Naive thymus-derived CD4-positive, alpha-beta T cell (primary cell): Measurements from ENCODE around the gene TTC33. TPM values are rescaled to one million over a fixed set of nuclear protein-coding genes. Genes with fewer than 3 reads are reported as not detected.

Experiments
- ATAC-seq: fragments of 150-1000 bp; cut with Tn5 transposase; 2 replicates; pipeline ENCODE4 v1.10.0; 2021; ENCODE audit warnings: mild to moderate bottlenecking, moderate library complexity
- CTCF ChIA-PET: fragments of 350-600 bp; sonication (Branson Sonifier 250); formaldehyde crosslinking; loops from one replicate; lab custom pipeline; 2021; ENCODE audit warnings: antibody characterized with exemption; lab: Charles Lee
- POLR2A ChIA-PET: fragments of 350-600 bp; sonication (Branson Sonifier 250); formaldehyde crosslinking; loops from one replicate; lab custom pipeline; 2021; ENCODE audit warnings: antibody characterized with exemption, inconsistent platforms; lab: Charles Lee
- DNase-seq, 9 donors: peaks; one replicate each; pipeline versions ENCODE4 v3.0.0 to v3.0.0-alpha.2; 2020 to 2022; ENCODE audit warnings: mixed read lengths in 1 of 9
- H3K27ac ChIP-seq: one replicate; pipeline ENCODE4 v1.7.0; 2013; ENCODE audit warnings: mild to moderate bottlenecking, low read depth, low read length, moderate library complexity
- H3K27me3 ChIP-seq, 2 donors: one replicate each; pipeline ENCODE4 v1.7.0; 2013; ENCODE audit warnings: low read length in 2 of 2, mild to moderate bottlenecking in 2 of 2, moderate library complexity in 2 of 2; ENCODE audit not compliant: control insufficient read depth in 2 of 2, insufficient read depth in 2 of 2
- H3K36me3 ChIP-seq, 3 experiments: 1 replicate in 2 of 3; 2 replicates in 1 of 3; pipeline ENCODE4 v1.7.0; 2013; ENCODE audit warnings: low read length in 3 of 3, mild to moderate bottlenecking in 3 of 3, moderate library complexity in 1 of 3; ENCODE audit not compliant: insufficient read depth in 3 of 3, control insufficient read depth in 2 of 3
- H3K4me1 ChIP-seq, 2 donors: one replicate each; pipeline ENCODE4 v1.7.0; 2013; ENCODE audit warnings: low read length in 2 of 2, mild to moderate bottlenecking in 2 of 2, moderate library complexity in 1 of 2; ENCODE audit not compliant: control insufficient read depth in 2 of 2, insufficient read depth in 2 of 2
- H3K4me3 ChIP-seq: 2 replicates; pipeline ENCODE4 v1.7.0; 2013; ENCODE audit warnings: mild to moderate bottlenecking, low read length
- H3K9me3 ChIP-seq, 3 experiments: 1 replicate in 2 of 3; 2 replicates in 1 of 3; pipeline ENCODE4 v1.7.0; 2013; ENCODE audit warnings: low read length in 3 of 3; ENCODE audit not compliant: control insufficient read depth in 2 of 3
- H3K27ac Mint-ChIP-seq, 9 donors: one replicate each; pipeline ENCODE4 v1.8.0; 2020 to 2022; ENCODE audit warnings: mixed read lengths in 9 of 9, mild to moderate bottlenecking in 8 of 9, moderate library complexity in 5 of 9, inconsistent platforms in 2 of 9
- H3K27me3 Mint-ChIP-seq, 5 donors: one replicate each; pipeline ENCODE4 v1.8.0; 2021 to 2022; ENCODE audit warnings: mixed read lengths in 5 of 5, mild to moderate bottlenecking in 1 of 5
- H3K36me3 Mint-ChIP-seq, 5 donors: one replicate each; pipeline ENCODE4 v1.8.0; 2020 to 2022; ENCODE audit warnings: mixed read lengths in 5 of 5, mild to moderate bottlenecking in 3 of 5, inconsistent platforms in 1 of 5
- H3K4me1 Mint-ChIP-seq, 7 donors: one replicate each; pipeline ENCODE4 v1.8.0; 2020 to 2022; ENCODE audit warnings: mixed read lengths in 7 of 7, mild to moderate bottlenecking in 3 of 7, inconsistent platforms in 1 of 7
- H3K4me3 Mint-ChIP-seq, 10 donors: one replicate each; pipeline ENCODE4 v1.8.0; 2020 to 2022; ENCODE audit warnings: mild to moderate bottlenecking in 10 of 10, mixed read lengths in 10 of 10, moderate library complexity in 6 of 10, inconsistent platforms in 2 of 10
- H3K9me3 Mint-ChIP-seq, 11 donors: one replicate each; pipeline ENCODE4 v1.8.0; 2020 to 2022; ENCODE audit warnings: mixed read lengths in 11 of 11, mild to moderate bottlenecking in 4 of 11, inconsistent platforms in 1 of 11, moderate library complexity in 1 of 11
- intact Hi-C, 2 donors: fragments of 100-400 bp; cut with micrococcal nuclease; formaldehyde crosslinking; loops; one replicate each; pipeline ENCODE4 v1.15.1; 2023
- polyA plus RNA-seq, 2 donors: library from polyadenylated mRNA; unstranded; fragments of 300-500 nt; fragmentation: Illumina TruSeq; gene quantifications; one replicate each; pipeline ENCODE4 v1.2.3, GENCODE V29; 2021
- total RNA-seq, 6 experiments: library from RNA in 5 of 6; stranded (reverse) in 5 of 6; gene quantifications; 1 replicate in 5 of 6; 2 replicates in 1 of 6; pipeline ENCODE4 v1.2.3 and lab custom pipeline; 2021 to 2026

The TTC33 gene, protein sequence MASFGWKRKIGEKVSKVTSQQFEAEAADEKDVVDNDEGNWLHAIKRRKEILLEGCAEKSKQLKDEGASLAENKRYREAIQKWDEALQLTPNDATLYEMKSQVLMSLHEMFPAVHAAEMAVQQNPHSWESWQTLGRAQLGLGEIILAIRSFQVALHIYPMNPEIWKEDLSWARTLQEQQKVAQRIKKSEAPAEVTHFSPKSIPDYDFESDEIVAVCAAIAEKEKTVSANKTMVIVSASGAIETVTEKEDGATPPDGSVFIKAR
- total RNA-seq: 10 to 100 TPM in 3 of 5 experiments, 1 to 10 TPM in 2; 7.0 to 17.2 (median 14.0) TPM
- polyA plus RNA-seq: 10 to 100 TPM; 13.2 to 19.0 TPM
- 12.9 reads per million, percentile 41 among the genes with 10 or more reads in this experiment for total RNA-seq (lab: John Stamatoyannopoulos, UW)

DNA sequence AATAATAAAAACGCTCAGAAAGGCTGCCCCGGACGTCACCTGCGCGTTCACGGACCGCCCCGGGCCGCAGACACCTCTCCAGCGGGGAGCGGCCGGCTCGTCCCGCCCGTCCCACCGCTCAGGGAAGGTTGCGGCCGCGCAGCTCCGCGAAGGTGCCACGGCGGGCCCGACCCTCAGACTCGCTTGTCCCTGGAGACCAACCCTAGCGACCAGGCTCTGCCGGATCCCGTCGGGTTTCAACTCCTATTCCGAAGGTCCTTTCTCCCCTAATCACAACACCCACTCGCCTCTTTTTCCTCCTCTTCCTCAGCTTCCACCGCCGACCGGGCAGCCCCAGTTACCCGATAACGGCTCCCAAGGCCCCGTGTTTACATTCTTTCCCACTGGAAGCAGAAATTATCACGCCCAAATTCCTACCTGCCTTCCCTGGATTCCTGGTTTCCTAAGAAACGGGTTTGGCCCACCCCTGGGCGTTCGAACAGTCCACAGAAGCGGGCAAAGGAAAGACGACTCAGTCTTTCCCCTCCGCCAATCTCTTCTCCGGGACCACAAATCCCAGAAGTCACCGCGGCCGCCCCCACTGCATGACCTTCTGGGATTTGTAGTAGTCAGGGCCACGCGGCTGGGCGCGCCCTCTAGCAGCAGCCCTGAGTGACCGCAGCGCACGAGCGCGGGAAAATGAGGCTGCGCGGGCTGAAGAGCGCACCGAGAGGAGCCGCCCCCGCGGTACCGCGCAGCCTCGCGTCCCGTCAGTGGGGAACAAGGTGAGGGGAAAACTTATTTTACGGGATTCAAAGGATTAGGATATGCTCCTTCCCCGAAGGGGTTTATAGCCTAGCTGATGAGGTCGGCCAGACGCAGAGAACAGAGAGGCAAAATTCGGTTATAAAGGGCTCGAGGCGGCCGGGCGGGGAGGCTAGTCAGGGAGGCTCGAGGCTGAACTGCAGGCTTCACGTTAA, at the start of gene TTC33:
TSS of gene TTC33 (minus strand) at position 555 of the 959 bp plus-strand sequence. CDS start 8,943 bp downstream, outside the sequence.
- no peaks in the 10 kb centered on the region for H3K9me3 ChIP-seq
- peaks cover 9 to 11% of the 10 kb centered on the region in 2 donors for H3K4me1 ChIP-seq
- H3K27ac Mint-ChIP-seq: peak within 1 kb of the TSS in 1 of 9 donors; percentile 32
- ATAC-seq (peak; percentile 95), DNase-seq (peak; percentile 84 to 95 (median 91))
- H3K36me3 Mint-ChIP-seq: peaks cover 0 to 19% (median 13%) of the 10 kb centered on the region in 5 donors
- ChIA-PET CTCF (interaction anchor here (0.7 kb wide), 2 partner anchors 77 to 349 kb away, joined by 3 read pairs; no protein-coding TSS in a partner anchor), POLR2A (interaction anchor here (0.8 to 2.0 kb wide), 2 partner anchors 78 to 1869 kb away, joined by 4 to 11 read pairs; no protein-coding TSS in a partner anchor)
- no peaks in the 10 kb centered on the region for H3K27me3 ChIP-seq
- H3K9me3 Mint-ChIP-seq: no peaks in the 10 kb centered on the region
- H3K27ac ChIP-seq: peak within 1 kb of the TSS; percentile 89
- no peaks in the 10 kb centered on the region for H3K27me3 Mint-ChIP-seq
- H3K4me3 Mint-ChIP-seq: no peak within 1 kb of the TSS
- peak within 1 kb of the TSS; percentile 95 for H3K4me3 ChIP-seq
- H3K36me3 ChIP-seq: peaks cover 0 to 6% (median 0%) of the 10 kb centered on the region in 3 experiments
- peaks cover 0 to 34% (median 17%) of the 10 kb centered on the region in 7 donors for H3K4me1 Mint-ChIP-seq
- intact Hi-C loops: loop anchor here (1.0 to 10.0 kb wide), 14 partner anchors 19 to 1541 kb away; partner anchors contain the start of genes FYB1 (in 2 of the 2), PRKAA1 (in 2 of the 2), PTGER4 (in 2 of the 2) and RPL37 (in 2 of the 2)

- intact Hi-C loops: no loop called here
- Mint-ChIP-seq H3K9me3 (no peaks in the 10 kb centered on the region), H3K27me3 (peaks cover 0 to 19% (median 0%) of the 10 kb centered on the region in 5 donors), H3K4me1 (peaks cover 1 to 18% (median 12%) of the 10 kb centered on the region in 7 donors), H3K36me3 (no peaks in the 10 kb centered on the region), H3K27ac (no peak overlapping the region), H3K4me3 (peak overlapping the region in 1 of 10 donors; percentile 6)
- ATAC-seq (no peak), DNase-seq (no peak)
- ChIA-PET CTCF (no interaction called here), POLR2A (interaction anchor here (0.6 to 1.1 kb wide), 4 partner anchors 9 to 50 kb away, joined by 3 to 4 read pairs (median 4); partner anchors contain the start of gene RPL37)
- Histone ChIP-seq H3K36me3 (no peaks in the 10 kb centered on the region), H3K27ac (no peak overlapping the region), H3K4me1 (peaks cover 1 to 12% of the 10 kb centered on the region in 2 donors), H3K4me3 (no peak overlapping the region), H3K27me3 (no peaks in the 10 kb centered on the region), H3K9me3 (no peaks in the 10 kb centered on the region)
These were observed 46.2 kb upstream of the TTC33 start for GRCh38 chr5:40801771-40802562.

DNA sequence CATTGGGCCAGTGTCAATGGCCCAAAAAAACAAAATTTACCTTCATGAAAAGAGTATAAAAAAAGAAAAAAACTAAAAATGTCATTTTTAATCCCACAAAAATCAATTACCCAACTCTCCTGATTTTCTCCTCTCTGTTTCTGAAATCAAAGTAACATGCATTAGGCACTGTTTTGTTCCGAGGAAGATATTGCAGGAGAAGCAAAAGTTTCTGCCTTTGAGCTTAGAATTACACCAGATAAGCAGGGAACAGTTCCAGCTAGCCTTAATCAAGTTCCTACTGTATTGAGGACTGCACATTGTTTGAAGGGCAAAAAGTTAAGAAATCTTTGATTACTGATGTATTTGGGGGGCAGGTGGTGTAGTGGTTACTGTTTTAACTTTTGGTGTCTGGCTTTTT, 43.5 kb upstream of the TTC33 start:
- no peaks in the 10 kb centered on the region for H3K27me3 ChIP-seq
- CTCF ChIA-PET: interaction anchor here (0.6 to 0.7 kb wide), 2 partner anchors 11 to 36 kb away, joined by 3 read pairs; partner anchors contain the start of gene RPL37
- peak overlapping the region; percentile 86 for H3K27ac ChIP-seq
- peaks cover 0 to 17% (median 0%) of the 10 kb centered on the region in 5 donors for H3K27me3 Mint-ChIP-seq
- H3K27ac Mint-ChIP-seq: peak overlapping the region in 8 of 9 donors; percentile 9 to 96 (median 78)
- no peaks in the 10 kb centered on the region for H3K9me3 ChIP-seq
- H3K4me3 Mint-ChIP-seq: peak overlapping the region in 7 of 10 donors; percentile 89 to 95 (median 94)
- intact Hi-C loops: no loop called here
- peaks cover 0 to 17% (median 0%) of the 10 kb centered on the region in 5 donors for H3K36me3 Mint-ChIP-seq
- ATAC-seq: no peak
- no peak overlapping the region for H3K4me3 ChIP-seq
- H3K36me3 ChIP-seq: no peaks in the 10 kb centered on the region
- DNase-seq: no peak
- H3K4me1 Mint-ChIP-seq: peaks cover 20 to 44% (median 35%) of the 10 kb centered on the region in 7 donors
- H3K4me1 ChIP-seq: peaks cover 10 to 12% of the 10 kb centered on the region in 2 donors
- H3K9me3 Mint-ChIP-seq: no peaks in the 10 kb centered on the region
- POLR2A ChIA-PET: interaction anchor here (0.6 to 1.0 kb wide), 2 partner anchors 29 to 1126 kb away, joined by 3 to 5 read pairs; partner anchors contain the start of gene FBXO4

- no peaks in the 10 kb centered on the region for H3K9me3 ChIP-seq
- no peaks in the 10 kb centered on the region for H3K36me3 ChIP-seq
- peak overlapping the region; percentile 98 for H3K4me3 ChIP-seq
- intact Hi-C loops: loop anchor here (1.0 kb wide), 6 partner anchors 36 to 1126 kb away; partner anchors contain the start of genes RIMOC1 (in 2 of the 2), RPL37 (in 2 of the 2), TTC33 (in 2 of the 2) and FBXO4 (in 1 of the 2)
- peak overlapping the region; percentile 86 to 96 (median 94) for H3K4me3 Mint-ChIP-seq
- DNase-seq: no peak
- H3K4me1 Mint-ChIP-seq: peaks cover 23 to 49% (median 38%) of the 10 kb centered on the region in 7 donors
- H3K9me3 Mint-ChIP-seq: no peaks in the 10 kb centered on the region
- H3K27me3 ChIP-seq: no peaks in the 10 kb centered on the region
- peaks cover 10 to 12% of the 10 kb centered on the region in 2 donors for H3K4me1 ChIP-seq
- ChIA-PET CTCF (interaction anchor here (0.6 to 0.8 kb wide), 3 partner anchors 11 to 78 kb away, joined by 3 read pairs; partner anchors contain the start of gene RPL37), POLR2A (interaction anchor here (0.6 to 1.0 kb wide), 2 partner anchors 30 to 1126 kb away, joined by 3 to 5 read pairs; partner anchors contain the start of gene FBXO4)
- H3K27ac ChIP-seq: peak overlapping the region; percentile 86
- H3K27ac Mint-ChIP-seq: peak overlapping the region; percentile 74 to 96 (median 89)
- peaks cover 0 to 21% (median 0%) of the 10 kb centered on the region in 5 donors for H3K36me3 Mint-ChIP-seq
- peaks cover 0 to 17% (median 0%) of the 10 kb centered on the region in 5 donors for H3K27me3 Mint-ChIP-seq
- no peak for ATAC-seq
These were observed 43.0 kb upstream of the TTC33 start for GRCh38 chr5:40798801-40799210.

DNA sequence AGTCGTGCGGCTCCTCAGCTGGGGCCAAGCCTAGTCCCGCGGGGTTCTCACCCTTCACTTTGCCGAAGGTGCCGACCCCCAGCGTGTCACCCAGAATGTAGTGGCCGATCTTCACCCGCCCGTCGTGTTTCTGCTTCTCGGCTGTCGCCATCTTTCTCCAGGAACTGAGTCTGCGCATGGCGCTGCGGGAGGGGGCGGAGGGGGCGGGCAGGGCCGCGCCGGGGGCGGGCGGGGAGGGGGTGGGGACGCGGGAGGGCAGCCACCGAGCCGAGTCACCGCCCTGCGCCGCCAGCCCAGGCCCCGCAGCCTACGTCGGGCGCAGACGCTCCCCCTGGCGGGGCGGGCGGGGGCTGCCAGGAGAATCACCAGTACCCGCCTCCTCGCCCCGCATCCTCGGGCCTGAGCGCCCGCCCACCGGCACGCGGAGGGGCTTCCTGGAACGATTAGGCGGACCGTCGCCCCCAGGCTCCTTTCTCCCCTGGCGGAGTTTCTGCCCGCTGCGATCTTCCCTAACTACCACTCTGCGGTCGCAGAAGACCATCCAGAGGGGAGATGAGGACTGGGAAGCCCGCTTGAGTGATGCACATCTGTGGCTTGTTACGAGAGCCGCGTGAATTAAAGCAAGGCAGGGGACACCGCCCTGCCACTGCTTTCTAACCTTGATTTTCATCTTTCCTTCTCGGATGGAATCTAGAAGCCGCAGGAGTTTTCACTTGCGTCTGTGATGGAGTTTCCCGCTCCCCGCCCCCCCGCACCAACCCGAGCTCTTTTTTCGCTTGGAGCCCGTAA, 42.4 kb upstream of the TTC33 start, which contains the start of gene PRKAA1:
TSS of gene PRKAA1 (minus strand) at position 363 of the 789 bp plus-strand sequence. CDS start at position 178, 185 bp downstream.
- Histone ChIP-seq H3K36me3 (no peaks in the 10 kb centered on the region), H3K9me3 (no peaks in the 10 kb centered on the region), H3K27ac (peak within 1 kb of the TSS; percentile 91), H3K4me1 (peaks cover 12 to 16% of the 10 kb centered on the region in 2 donors), H3K27me3 (no peaks in the 10 kb centered on the region), H3K4me3 (peak within 1 kb of the TSS; percentile 98)
- peaks cover 0 to 23% (median 0%) of the 10 kb centered on the region in 5 donors for H3K36me3 Mint-ChIP-seq
- H3K4me1 Mint-ChIP-seq: peaks cover 28 to 55% (median 44%) of the 10 kb centered on the region in 7 donors
- ChIA-PET POLR2A (interaction anchor here (1.0 kb wide), 2 partner anchors 9 to 31 kb away, joined by 3 to 5 read pairs; no protein-coding TSS in a partner anchor), CTCF (interaction anchor here (0.6 to 0.8 kb wide), 3 partner anchors 10 to 79 kb away, joined by 3 read pairs; partner anchors contain the start of gene RPL37)
- peak within 1 kb of the TSS; percentile 86 to 96 (median 94) for H3K4me3 Mint-ChIP-seq
- H3K27me3 Mint-ChIP-seq: peaks cover 0 to 17% (median 0%) of the 10 kb centered on the region in 5 donors
- peak; percentile 86 to 92 (median 91) for DNase-seq
- no peaks in the 10 kb centered on the region for H3K9me3 Mint-ChIP-seq
- ATAC-seq: peak; percentile 98
- intact Hi-C loops: loop anchor here (1.0 kb wide), 6 partner anchors 37 to 1127 kb away; partner anchors contain the start of genes RIMOC1 (in 2 of the 2), RPL37 (in 2 of the 2), TTC33 (in 2 of the 2) and FBXO4 (in 1 of the 2)
- peak within 1 kb of the TSS; percentile 74 to 96 (median 94) for H3K27ac Mint-ChIP-seq
